Fibroblast of upper back skin (primary cell): Measurements from ENCODE around the gene CXCR6.

ENCODE experiments used
- DNase-seq: peaks from one replicate; pipeline ENCODE4 v3.0.0-alpha.2; 2013

Gene CXCR6

DNA sequence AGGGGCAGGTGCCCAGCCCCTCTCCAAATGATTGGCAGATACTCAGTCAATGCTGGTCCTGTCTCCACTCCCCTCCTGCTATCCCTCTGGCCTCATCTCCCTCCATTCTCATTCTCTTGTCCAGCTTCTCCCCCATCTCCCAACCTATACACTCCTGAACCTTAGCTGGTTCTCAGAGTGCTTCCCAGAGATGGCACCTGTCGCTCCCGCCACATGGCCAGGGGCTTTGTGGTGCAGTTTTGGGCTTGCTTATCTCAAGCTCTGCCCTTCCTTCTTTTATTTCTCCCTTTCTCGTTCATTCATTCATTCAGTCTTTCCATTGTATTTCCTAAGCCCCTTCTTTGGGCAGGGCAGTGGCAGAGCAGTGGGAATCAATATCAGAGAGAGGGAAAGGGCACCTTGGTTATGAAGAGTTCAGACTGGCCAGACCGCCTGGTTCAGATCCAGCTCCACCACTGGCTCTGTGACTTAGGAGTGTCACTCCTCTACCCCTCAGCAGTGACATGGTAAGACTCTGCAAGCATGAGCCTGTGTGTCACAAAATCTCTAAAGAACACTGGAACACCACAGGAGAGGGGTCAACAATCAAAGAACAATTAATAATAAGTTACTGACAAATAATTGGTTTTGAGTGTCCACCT, 20.2 kb upstream of the CXCR6 start:
- DNase-seq: no peak

DNA sequence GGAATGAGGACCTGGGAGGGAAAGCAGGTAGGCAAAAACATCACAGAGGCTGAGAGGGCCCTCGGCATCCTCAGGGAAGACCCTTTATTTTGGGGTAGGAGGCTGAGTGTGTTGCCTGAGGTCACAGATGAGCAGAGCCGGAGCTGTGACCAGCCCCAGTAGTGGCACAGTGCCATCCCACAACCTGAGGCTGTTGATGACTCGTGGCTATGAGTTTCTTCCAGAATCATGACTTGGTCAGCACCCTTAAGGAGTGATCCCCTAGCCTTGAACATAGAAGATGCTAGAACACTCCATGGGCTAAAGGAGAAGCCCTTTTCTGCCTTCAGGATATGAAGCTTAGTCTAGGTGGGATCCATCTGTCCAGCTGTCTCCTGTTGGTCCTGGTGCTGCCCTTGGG, 19.5 kb upstream of the CXCR6 start:
- peak; percentile 66 for DNase-seq

DNA sequence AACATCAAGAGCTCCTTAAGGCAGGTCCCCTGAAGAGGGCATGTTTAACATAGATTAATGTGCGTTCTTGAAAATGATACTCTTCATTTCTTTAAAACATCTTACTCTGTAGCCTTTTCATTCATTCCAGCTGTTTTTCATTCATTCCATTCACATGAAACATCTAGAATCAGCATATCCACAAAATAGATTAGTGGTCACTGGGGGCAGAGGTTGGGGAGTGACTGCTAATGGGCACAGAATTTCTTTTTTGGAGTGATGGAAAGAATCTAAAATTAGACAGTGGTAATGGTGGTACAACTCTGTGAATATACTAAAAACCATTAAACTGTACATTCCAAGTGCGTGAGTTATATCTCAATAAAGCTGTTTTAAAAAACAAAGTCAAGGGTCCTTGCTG, 15.4 kb upstream of the CXCR6 start:
- DNase-seq: peak; percentile 59

DNA sequence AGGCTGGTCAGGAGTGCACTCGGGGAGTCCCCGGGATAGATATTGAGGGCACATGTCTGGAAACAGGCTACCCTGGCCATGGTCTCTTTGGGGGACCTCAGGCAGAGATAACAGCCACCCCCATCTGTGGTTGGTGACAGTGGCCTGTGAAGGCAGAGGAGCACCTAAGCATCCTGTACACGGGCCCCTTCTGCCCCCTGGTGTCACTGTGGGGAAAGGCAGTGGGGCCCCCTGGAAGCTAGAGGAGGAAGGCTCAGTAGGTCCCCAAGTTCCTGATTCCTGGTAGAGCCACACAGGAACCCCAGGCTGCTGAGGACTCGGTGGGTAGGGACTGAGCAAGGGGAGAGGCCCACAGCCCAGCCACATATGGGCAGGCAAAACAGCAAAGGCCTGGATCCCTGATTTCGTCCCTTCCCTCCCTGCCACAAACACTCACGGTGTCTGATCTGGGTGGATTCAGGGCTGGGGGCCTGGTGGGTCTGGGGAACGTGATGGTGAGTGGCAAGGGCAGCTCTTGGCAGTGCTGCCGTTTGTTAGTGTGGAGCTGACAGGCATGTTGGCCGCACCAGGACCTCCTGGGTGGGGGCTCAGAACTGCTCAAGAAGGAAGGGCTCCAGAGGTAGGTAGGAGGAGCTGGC, 14.1 kb upstream of the CXCR6 start:
- peak; percentile 26 for DNase-seq

DNA sequence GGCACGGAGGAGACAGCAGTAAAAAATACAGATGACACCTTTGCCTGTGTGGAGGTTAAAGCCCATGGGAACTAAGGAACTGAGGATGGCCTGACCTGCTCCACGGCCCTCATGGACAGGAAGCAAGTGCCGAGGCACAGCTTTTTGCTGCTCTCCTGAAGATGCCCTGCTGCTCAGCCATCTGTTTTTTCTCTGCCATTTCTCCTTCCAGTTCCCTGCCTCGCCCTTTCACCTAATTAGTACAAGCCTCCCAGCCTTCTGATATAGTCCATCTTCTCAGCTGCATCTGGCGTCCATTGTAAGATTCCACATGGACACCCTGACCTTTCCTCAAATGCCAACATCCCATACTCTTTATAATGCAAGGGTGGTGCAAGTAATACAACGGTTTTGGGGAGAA, 11.8 kb upstream of the CXCR6 start:
- no peak for DNase-seq

DNA sequence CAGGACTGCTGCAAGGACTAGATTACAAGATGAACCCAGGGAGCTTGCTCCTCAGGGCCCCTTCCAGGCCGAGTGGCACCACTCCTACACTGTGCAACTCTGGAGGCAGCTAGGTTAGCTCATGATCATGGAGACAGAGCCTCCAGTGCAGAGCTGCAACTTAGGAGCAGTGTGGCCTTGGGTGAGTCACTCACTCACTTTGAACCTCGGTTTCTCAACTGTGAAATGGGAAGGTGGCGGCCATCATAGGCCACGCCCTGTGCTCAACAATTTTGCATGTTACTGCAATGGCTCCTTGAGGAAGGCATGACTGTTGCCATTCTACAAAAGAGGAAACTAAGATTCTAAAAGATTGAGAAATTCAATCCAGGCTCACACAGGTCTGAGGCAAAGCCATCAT, 11.2 kb upstream of the CXCR6 start:
- no peak for DNase-seq

DNA sequence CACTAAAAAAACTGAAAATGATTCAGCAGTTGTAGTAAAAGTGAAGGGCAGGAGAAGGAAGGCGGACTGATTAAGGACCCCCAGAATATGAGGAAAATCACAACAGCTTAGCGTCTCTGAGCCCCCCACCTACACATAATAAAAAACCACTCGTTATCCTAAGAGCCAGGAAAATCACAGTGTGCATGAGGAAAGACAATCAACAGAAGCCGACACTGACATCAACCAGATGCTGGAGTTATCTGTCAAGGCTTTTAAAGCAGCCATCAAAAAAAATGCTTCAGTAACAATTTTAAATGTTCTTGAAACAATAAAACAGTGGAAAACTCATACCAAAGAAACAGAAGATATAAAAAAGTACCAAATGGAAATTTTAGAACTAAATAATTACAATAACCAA, 9.7 kb upstream of the CXCR6 start:
- no peak for DNase-seq

DNA sequence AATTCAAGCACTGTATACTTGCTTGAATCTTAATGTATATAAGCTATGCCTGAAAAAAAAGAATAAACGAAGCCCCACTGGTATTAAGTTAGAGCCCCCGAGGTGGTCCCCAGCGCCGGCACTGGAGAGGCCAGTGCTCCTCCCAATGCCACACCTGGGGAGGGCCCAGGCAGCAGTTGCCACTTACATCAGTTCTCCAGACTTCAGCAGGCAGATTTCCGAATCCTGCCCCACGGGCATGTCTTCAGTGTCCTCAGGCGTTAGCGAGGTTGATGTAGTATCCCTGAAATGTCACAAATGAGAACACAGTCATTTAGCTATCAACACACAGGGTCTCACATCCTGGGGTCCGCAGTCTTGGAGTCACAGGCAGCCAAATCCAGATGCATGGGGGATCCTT, 7.0 kb upstream of the CXCR6 start:
- no peak for DNase-seq

DNA sequence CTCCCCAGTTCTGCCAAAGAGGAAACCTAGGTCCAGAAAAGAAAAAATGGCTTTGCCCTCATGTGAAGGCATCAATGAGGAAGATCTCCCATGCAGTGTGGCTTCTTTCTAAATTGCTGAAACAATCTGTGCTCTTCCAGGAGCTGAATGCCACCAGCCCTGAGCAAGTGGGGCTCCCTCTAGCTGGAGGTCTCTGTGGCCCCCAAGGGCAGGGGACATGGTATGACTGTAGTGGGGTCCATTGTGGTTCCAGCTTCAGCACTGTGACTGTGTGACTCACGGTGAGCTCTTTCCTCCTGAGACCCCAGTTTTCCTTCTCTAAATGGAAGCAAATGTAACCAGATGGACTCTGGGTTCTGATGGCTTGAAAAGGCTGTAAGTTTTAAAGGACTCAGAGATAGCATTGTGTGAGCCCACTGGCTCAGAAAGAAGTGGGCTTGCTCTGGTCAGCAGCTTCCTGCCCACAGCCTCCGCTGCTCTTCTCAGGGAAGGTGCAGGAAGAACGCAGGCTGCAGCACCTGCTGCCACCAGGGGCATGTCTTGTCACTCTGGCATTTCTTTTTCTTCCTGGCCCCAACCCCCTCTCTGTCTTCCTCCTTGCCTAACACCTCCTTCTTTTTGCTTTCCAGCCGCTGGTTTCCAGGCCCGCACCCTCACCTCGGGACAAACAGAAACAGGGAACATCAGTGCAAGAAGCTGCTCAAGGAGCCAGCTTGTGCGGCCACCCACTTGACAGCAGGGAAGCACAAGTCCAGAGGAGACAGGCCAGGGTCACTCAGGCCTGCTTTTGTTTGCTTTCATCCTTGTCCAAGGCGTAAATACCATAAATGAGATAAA, 5.8 kb upstream of the CXCR6 start:
- no peak for DNase-seq

DNA sequence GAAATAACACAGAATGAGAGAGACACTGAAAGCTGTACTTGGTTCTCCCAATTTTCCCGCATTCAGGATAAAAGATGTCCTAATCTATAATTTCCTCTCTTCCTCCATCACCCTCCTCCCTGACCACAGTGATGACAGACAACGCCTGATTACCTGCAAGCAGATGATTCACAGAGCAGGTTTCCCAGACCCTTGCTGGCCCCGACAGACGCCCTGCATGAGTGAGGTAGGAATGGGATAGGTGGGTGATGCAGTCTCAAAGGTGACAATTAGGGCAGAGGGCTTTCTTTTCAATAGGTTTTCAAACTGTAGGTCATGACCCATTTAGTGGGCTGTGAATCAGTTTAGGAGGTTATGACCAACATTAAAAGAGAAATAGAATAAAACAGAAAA, 5.2 kb upstream of the CXCR6 start:
- DNase-seq: no peak

DNA sequence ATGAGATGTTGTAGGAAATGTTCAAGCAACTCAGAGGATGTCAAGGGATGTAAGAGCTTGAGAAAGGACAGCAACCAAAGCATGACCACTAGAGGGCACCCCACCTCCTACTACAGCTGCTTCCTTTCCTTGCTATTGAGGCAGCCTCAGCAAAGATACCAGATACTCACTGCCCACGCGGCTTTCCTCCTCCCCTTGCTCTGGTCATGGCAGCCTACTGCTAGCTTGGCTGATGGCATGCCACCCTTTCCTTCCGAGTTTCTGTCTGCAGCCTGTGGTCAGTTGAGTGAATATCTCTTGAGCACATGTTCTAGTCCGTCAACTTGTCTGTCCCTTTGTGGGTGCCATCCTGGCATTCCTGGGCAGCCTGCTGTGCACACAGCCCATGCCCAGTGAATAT, 4.4 kb upstream of the CXCR6 start:
- peak; percentile 86 for DNase-seq

DNA sequence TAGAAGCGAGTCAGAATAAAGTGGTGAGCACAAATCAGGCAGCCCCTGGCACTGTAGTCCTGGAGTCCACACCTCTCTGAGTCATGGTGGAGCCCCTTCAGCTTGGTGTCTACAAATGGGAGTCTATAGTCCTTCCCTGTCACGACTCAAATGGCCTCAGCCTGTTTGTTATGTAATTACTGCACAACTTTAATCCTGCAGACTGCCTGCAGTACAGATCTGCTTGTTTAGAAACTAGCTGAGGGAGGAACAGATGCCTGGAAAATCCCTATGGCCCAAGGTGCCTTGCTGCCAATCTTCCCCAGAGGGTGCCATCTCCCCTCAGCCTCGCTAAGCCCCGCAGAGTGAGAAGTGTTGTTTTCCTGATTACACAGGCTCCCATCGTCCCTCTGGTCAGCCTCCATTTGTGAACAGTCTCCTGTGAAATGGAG, 3.9 kb upstream of the CXCR6 start:
- DNase-seq: no peak

DNA sequence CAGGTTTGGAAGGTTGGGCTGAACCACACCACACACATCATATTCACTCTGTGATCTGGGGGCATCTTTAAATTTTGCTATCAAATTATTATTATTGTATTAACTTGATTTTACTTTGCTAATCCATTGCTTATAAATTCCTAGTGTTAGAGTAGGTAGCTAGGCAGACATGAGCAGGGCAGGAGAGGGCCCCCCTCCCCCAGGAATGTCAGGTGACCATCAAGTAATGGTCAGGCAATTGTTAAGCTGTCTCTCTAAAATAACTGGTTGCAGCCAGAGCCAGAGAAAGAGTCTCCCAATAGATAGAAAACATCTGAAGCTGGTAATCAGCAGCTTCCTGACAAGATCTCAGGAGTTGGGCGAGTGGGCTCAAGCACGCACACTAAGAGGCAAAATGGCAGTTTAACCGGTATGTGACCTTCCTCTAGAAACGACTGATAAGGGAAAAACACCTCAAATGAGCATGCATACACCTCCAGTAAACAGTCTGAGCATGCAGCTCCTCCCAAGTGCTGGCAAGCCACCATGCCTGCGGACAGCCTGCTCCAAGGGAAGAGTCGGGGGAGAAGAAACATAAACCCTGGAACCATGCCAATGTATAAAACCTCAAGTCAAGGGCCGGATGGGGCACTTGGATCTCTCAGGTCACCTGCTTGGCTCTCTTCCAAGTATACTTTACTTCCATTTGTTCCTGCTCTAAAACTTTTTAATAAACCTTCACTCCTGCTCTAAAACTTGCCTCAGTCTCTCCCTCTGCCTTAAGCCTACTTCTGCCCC, 3.1 kb upstream of the CXCR6 start:
- no peak for DNase-seq

DNA sequence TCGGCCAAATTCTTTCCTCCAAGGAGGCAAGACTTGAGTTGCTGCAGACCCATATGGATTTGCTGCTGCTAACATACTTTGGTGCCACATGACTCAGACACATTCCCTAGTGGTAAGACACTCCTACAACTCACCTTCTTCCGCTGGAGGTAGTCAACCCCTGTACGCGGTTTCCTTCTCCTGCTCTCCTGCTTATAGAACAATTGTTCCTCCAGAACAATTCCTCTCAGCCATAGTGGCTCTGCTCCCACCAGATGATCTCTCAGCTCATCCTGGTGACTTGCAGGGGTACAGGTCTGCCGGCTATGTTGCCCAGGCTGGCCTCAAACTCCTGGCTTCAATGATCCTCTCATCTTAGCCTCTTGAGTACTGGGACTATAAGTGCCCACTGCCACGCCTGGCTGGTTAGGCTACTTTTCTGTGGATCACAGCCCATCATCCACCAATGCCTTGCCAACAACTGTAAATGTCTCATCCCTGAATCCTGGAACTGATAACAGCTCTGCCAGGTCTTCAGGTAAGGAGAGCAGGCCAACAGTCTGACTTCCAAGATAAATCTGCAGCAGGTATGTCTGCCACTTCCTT, 2.4 kb upstream of the CXCR6 start:
- DNase-seq: no peak

DNA sequence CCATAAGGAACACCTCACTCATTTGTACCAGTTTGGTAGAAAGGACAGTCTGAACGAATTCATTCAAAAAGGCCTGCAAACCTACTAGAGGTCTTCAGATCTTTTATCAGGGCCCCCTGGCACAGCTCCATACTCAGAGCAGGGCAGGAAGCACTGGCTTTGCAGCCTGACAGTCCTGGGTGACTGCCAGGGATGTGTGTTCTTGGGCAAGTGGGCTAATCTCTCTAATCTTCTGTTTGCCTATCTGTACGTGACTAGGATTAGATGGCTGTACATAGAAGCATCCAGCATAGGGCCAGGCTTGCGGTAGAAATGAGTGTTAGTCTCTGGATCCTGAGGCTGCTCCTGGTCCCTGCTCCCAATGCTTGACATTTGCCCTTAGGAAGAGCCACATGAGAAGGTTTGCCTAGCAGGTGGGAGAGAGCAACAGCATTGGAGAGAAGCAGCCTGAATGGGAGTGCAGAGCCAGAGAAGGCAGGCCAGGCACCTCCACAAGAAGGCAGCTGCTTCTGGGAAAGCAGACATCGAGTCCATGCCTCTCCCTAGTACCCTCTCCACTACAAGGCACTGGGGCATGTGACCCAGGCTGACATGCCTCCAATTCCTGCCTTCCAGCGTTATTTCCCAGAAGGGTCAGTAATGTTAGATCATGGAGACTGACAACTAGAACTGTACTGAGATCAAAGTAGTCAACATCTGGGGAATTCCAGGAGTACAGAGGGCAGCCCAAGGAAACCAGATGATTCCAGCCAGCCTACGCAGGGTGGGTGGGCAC, 1.0 kb upstream of the CXCR6 start:
- DNase-seq: no peak

DNA sequence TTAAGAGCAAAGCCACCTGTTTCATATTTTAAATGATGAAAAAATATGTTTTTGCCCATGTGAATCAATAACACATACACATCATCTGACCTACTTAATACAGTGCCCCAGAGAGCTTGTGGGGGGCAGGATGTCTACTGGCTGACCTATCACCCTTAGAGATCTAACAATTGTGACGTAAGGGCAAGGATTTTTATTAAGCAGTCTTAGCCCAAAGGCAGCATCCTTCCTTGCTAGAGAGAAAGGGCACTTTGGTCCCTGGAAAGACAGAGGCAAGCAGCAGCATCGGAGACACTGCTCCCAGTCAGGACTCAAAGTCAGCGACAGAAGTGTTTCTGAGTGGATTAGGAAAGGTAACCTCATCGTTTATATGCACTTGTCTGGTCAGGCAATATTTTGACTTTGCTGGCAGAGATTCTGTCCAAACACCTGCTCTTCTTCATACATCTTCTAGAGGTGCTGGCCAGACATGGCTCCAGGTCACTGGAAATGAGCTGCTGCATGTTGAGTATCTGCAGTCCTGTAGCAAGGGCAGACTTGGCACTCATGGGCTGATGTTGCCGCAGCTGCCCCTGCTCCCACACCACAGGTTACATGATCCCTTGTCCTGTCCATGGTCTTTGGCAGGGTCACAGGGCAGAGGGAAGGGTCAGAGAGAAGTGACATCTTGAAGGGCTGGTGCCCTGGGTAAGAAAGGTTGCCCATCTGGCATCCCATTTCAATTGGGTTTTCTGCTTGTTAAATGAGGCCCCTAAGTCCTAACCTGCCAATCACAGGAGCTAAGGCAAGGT, 1.8 kb downstream of the CXCR6 start:
- no peak for DNase-seq

DNA sequence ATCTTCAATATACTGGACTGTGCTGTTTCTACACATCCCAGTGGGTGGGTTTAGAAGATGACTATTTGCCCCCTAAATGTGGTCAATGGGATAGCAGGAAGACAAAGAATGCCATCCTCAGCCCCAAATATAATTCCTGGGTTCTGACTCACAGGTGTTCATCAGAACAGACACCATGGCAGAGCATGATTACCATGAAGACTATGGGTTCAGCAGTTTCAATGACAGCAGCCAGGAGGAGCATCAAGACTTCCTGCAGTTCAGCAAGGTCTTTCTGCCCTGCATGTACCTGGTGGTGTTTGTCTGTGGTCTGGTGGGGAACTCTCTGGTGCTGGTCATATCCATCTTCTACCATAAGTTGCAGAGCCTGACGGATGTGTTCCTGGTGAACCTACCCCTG, 3.0 kb downstream of the CXCR6 start:
- peak; percentile 15 for DNase-seq

DNA sequence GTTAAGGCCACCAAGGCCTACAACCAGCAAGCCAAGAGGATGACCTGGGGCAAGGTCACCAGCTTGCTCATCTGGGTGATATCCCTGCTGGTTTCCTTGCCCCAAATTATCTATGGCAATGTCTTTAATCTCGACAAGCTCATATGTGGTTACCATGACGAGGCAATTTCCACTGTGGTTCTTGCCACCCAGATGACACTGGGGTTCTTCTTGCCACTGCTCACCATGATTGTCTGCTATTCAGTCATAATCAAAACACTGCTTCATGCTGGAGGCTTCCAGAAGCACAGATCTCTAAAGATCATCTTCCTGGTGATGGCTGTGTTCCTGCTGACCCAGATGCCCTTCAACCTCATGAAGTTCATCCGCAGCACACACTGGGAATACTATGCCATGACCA, 3.6 kb downstream of the CXCR6 start:
- no peak for DNase-seq

DNA sequence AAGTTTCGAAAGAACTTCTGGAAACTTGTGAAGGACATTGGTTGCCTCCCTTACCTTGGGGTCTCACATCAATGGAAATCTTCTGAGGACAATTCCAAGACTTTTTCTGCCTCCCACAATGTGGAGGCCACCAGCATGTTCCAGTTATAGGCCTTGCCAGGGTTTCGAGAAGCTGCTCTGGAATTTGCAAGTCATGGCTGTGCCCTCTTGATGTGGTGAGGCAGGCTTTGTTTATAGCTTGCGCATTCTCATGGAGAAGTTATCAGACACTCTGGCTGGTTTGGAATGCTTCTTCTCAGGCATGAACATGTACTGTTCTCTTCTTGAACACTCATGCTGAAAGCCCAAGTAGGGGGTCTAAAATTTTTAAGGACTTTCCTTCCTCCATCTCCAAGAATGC, 4.1 kb downstream of the CXCR6 start:
- DNase-seq: no peak

DNA sequence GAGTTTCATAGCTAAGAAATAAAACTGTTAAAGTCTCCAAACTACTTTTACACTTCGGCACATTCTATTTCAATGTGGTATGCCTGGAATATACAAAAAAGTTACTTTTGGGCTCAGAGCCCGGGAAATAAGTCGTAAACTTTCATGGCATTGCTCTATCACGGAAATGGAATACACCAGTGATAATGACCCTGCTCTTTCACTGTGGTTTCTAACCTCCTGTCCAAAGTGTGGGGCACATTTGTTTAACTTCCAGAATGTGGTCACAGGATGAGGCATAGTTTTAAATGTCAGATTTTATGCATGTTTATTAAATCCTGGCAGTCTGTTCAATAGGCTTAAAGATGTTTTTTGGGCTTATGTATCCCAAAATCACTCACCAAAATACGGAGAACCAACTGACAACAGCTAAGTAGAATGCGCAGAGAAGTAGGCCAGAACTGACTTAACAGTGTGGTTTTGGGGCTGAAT, 5.1 kb downstream of the CXCR6 start:
- peak; percentile 64 for DNase-seq

DNA sequence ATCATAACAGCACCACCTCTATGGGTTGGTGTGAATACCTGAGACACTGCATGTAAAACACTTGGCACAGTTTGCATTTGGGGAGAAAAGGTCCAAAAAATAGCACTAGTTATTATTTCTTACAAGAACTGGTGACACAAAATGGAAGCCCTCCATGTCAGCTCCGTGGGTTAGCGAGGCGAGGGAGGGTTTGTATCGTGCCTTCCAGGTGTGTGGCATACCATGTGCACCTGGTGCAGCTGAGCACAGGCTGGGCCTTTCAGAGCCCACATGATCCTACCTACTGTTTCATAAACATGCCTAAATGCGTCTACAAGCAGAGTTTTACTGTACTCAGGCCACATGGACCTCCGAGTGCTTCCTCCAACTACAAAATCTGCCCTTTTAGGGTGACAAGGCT, 5.6 kb downstream of the CXCR6 start:
- DNase-seq: no peak
